ENCODE results near the gene CUL1.
"Not testable (repeated sequence)": the region's sequence is repeated elsewhere in the genome, so short reads cannot be mapped to it uniquely, and the experiment has no call there.

CUL1 gene

DNA sequence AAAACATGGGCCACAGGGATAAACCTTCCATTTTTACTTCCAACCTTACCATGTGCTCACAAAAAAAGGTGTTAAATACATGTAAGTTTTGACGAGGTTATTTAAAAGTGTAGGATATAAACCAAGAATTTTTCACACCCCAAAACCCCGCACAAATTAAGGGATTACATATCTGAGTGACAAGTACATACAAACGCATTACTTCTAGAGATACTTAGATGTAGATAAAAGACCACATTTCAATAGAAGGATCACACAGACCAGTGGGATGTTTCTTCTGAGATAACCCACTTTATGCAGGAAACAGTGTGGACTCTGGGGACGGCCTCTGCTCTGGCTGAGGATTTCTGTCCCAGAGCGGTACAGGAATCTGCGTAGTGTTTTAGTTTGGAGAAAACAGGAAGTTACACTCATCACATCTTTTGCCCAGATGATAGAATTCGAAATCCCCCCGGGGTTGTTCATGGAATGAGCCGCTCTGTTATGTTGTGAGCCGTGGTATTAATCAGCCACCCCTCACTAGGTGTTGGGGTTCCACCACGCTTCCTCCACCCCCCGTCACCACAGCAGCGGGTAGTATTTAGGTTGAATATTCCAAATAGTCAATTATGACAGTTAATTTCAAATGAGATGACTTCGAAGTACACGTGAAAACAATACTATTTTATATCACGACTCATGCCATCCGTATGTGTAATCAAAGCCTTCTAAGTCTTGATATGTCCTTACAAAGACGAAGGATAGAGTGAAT is 1.3 kb upstream of the CUL1 start:
- DNase-seq (ENCODE audit: low read depth) = no peak

DNA sequence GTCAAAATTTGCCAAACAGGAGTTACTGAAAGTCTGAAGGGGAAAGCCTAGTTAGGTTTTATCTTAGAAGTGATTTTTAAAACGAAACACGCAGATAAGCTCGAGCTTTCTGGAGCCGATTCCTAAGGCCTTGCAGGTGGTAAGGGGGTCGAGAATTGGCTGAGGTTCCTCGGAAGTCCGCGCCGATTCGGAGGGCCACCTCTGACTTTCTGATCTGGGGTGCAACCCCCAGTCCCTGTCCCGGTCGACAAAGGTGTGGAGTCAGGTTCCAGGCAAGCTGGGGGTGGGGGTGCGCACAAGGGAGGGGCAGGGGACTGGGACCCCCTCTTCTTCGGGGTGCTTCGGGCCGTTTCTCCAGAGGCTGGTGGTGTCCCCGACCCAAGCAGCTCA is 701 bp upstream of the CUL1 start:
- no peak for DNase-seq (ENCODE audit: low read depth)

DNA sequence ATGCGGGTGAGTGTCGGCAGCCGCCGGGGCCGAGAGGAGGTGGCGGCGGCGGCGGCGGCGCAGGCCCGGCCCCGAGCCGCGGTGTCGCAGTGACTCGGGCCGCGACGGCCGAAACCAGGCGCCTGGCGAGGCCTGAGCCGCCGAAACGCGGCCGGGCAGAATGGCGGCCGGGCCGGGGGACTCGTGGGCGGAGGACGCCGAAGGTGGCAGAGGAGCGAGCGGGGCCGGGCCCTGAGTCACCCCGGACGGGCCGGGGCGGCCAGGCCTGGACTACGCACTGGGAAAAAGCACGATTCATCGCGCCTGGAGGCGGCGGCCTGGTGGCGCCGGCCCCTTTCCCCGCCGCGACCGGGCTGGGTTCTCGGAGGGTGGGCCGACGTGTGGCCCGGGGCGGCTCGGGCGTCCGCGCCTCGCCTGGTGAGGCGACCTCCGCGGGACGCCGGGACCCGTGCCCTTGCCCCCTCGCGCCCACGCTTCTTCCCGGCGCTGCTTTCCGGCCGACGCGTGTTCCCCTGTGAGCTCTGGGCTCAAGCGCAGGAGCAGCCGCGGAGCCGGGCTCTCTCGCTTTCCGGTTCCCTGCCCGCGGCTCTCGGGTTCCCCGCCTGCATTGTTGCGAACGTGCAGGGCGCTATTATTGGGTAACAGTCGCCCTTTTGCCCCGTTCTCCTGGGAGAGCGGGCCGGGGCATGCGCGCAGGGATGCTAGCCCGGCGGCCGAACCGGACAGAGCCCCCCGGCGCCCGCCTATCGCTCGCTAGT is 500 bp downstream of the CUL1 start:
- peak; percentile 33 for DNase-seq (ENCODE audit: low read depth)

- DNase-seq (ENCODE audit: low read depth) = no peak
These were observed 1.3 kb downstream of the CUL1 start for GRCh38 chr7:148699782-148700629.

DNA sequence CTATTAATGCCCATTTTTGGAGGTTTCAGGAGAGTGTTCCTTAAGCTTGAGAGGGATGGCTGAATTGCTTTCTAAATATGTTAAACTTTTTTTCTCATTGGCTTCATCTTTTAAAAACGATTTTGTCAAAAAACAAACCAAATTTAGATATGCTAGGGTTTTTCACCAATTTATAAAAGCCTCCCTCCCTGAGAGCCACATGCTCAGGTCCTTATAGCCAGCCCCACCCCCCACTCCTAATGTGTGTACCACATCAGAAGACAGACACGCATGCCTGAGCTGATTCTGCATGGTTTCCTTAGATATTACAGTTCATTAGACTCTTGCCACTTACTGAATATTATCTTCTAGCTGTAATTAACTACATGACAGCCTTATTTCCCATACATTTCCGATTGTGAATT is 2.0 kb downstream of the CUL1 start:
- peak; percentile 23 for DNase-seq (ENCODE audit: low read depth)

DNA sequence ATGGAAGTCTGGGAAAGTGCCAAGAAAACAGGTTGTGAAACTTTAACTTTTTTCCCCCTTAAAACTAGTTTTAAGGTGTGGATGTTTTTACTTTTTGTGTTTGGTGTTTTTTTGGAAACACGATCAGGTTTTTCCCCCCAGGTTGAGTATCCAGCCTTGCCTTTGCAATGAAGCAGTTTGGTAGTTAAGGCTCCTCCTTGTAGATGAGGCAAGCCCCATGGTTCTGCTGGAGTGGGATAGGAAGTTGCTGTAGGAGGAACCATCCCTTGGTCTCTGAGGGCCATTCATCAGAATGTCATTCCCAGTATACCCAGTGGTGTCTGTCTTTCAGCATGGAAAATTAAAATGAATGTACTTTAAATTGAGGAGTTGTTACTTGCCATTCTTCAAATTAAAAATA is 2.7 kb downstream of the CUL1 start:
- DNase-seq (ENCODE audit: low read depth) = no peak

DNA sequence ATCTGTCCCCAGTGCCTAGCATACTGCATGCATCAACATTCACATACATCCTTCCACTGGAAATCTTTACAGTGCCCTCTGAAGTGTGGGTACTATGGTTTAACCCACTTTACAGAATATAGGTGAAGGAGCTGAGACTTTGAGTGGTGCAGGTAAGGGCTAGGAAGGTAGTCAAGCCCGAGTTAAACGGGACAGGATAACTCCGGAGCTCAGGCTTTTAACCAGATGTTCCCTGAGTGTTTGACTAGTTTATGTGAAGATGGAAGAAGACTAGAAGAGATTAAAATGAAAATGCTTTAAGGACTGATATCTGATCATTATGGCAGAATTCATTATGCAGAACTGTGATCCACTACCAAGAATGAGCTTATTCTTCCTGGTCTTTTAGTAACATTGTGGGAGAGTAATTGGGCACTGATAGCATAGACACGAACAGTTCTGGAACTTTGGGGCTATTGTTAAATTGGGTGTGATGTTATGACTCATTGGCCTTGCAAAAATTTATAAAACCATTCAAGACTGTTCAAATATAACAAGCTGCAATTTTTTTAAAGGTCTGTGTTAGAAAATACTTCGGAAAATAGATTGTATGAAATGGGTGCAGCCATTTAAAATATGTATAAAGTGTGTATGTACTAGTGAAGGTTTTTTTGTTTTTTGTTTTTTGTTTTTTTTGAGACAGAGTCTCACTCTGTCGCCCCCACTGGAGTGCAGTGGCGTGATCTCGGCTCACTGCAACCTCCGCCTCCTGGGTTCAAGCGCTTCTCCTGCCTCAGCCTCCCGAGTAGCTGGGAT is 4.4 kb downstream of the CUL1 start:
- DNase-seq (ENCODE audit: low read depth) = no peak

GRCh38 chr7:148703671-148703962 is 4.9 kb downstream of the CUL1 start:
- not testable (repeated sequence) for DNase-seq (ENCODE audit: low read depth)

DNA sequence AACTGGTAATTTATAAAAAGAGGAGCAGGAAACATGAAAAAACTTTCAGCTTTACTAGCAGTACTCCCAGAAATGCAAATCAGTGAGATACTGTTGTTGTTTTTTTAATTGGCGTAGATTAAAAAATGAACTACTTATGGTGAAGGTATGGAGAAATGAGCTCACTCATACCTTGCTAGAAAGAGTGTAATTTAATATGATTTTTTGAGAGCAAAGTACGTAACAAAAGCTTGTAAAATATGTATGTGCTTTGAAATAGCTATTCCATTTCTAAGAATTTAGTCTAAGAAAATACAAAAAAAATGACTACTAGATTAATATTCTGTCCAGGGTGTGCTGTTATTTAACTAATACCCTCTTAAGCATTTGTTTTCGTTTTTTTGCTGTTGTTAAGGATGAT is 5.5 kb downstream of the CUL1 start:
- no peak for DNase-seq (ENCODE audit: low read depth)

DNA sequence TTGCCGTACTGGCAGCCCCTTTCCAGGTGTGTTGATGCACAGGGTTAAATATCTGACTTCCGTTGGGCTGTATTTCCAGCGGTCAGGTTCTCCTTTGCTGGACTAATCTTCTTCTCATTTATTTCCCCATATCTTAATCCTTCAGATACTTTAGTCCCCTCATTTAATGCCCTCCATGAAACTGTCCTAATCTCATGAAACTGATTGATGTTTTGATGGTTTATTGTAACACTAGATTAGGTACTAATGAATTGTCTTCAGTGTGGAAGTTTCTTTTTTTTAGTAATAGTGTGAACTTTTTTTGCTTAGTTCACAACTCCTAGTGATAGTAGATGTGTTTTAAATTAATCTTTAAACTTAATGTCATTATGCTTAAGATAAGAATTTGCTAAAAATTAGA is 6.3 kb downstream of the CUL1 start:
- no peak for DNase-seq (ENCODE audit: low read depth)

DNA sequence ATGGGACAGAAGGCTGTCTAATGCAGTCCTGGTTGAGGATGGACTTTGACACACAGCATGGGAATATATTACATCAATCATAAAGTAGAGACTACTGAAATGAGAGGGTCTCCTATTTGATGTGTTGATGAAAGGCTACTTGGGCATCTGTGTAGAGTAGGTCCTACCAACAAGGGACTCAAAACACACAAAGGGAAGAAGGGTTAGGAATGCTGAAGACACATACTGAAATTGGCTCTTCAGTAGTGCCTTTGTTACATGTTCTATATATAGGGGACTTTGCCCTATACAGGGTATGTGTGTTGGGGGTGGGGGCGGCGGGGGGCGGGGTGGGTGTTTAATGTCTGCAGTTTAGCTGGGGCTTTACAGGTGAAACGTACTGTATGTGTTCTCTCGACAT is 7.7 kb downstream of the CUL1 start:
- no peak for DNase-seq (ENCODE audit: low read depth)

- no peak for DNase-seq (ENCODE audit: low read depth)
These were observed 9.6 kb downstream of the CUL1 start for GRCh38 chr7:148708026-148708885.

- no peak for DNase-seq (ENCODE audit: low read depth)
These were observed 10.3 kb downstream of the CUL1 start for GRCh38 chr7:148709014-148709413.

DNA sequence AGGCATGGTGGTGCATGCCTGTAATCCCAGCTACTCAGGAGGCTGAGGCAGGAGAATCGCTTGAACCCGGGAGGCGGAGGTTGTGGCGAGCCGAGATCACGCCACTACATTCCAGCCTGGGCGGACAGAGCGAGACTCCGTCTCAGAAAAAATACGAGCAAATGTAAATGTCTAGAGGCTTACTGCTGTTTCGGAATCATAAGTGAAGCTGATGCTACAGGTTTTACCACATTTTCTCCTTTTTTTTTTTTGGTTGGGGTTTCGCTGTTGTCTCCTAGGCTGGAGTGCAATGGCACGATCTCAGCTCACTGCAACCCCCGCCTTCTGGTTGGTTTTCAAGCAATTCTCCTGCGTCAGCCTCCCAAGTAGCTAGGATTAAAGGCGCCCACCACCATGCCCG is 11.7 kb downstream of the CUL1 start:
- DNase-seq (ENCODE audit: low read depth) = not testable (repeated sequence)

- DNase-seq (ENCODE audit: low read depth) = no peak
These were observed 12.7 kb downstream of the CUL1 start for GRCh38 chr7:148711191-148712102.

DNA sequence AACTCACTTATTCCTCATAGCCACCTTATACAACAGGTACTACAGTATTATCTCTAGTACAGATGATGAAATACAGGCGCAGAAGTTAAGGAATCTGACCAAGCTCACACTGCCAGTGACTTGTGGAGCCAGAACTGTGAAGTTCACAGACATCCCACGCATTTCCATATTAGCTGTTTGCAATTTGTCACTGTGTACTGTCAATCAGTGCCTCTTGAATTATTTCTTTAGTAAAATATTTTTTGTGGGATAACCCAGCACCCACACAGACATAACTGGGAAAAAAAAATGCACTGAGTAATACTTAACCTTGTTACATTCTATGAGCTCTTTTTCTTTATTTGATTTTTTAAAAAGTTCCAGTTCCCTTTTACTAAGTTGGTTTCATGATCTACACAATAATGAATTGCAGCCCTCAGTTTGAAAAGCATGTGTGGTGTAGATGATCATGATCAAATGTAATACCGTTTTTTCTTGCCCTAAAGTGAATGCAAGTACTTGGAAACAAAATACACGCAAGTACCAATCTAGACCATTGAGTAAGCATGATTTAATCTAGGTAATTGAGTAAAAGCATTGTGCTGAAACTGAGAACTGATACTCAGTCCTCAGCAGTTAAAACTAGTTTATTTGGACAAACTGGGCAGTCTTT is 14.1 kb downstream of the CUL1 start:
- DNase-seq (ENCODE audit: low read depth) = no peak

- no peak for DNase-seq (ENCODE audit: low read depth)
These were observed 15.8 kb downstream of the CUL1 start for GRCh38 chr7:148714498-148714897.

GRCh38 chr7:148715027-148715426 is 16.3 kb downstream of the CUL1 start:
- DNase-seq (ENCODE audit: low read depth) = no peak

DNA sequence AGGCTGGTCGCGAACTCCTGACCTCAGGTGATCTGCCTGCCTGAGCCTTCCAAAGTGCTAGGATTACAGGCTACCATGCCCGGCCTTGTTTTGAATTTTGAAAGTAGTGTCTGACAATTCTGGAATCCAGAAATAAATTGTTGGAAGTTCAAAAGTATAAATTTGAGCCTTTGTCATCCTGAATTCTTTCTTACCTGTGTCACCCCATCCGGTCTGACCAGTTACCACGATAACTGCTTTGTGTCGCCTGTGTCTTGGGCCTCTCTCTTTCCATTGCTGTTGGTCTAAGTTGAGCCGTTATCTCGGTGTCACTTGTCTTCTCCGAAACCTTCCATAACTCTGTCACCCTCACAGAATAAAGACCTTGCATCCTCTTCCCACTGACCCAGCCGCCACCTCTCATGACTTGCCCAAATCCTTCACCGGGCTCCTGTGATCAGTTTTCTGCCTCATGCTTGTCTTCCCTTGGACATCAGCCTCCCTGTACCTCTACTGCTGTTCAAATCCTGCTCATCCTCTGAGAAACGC is 18.6 kb downstream of the CUL1 start:
- DNase-seq (ENCODE audit: low read depth) = no peak
